ENCODE data around the gene SRSF7.
"Not testable (repeated sequence)": the region's sequence is repeated elsewhere in the genome, so short reads cannot be mapped to it uniquely, and the experiment has no call there.

The SRSF7 gene

DNA sequence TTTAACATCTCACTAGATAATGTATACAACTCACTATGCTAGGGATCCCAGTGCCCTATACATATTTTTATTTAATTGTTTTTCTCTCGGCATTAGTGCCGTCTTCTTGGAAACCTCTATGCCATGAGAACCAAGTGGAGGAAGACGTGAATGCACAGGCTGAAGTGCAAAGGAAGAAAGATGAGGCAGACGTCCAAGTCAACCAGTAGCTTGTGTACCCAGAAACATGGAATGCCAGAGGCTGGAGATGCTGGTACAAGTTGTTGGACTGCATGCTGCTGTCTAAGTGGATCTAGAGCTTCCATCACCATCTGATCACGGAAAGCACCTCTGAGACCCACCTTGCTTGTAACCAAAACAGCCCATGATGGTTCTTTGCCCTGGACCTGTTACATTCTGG lies 14.4 kb upstream of the SRSF7 start:
- TF ChIP-seq, protein P1, sequence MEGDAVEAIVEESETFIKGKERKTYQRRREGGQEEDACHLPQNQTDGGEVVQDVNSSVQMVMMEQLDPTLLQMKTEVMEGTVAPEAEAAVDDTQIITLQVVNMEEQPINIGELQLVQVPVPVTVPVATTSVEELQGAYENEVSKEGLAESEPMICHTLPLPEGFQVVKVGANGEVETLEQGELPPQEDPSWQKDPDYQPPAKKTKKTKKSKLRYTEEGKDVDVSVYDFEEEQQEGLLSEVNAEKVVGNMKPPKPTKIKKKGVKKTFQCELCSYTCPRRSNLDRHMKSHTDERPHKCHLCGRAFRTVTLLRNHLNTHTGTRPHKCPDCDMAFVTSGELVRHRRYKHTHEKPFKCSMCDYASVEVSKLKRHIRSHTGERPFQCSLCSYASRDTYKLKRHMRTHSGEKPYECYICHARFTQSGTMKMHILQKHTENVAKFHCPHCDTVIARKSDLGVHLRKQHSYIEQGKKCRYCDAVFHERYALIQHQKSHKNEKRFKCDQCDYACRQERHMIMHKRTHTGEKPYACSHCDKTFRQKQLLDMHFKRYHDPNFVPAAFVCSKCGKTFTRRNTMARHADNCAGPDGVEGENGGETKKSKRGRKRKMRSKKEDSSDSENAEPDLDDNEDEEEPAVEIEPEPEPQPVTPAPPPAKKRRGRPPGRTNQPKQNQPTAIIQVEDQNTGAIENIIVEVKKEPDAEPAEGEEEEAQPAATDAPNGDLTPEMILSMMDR (IDR thresholded peaks at IDR 0.05; ENCODE audit: unreplicated experiment in 3 of 3): no peak
- no peak overlapping the region for H3K4me3 Mint-ChIP-seq
- no peaks in the 10 kb centered on the region for H3K4me1 Mint-ChIP-seq
- H3K27ac Mint-ChIP-seq: no peak overlapping the region
- H3K27me3 Mint-ChIP-seq (ENCODE audit: low read depth): no peaks in the 10 kb centered on the region
- no peaks in the 10 kb centered on the region for H3K9me3 Mint-ChIP-seq
- no peaks in the 10 kb centered on the region for H3K36me3 Mint-ChIP-seq (ENCODE audit: low read depth)

DNA sequence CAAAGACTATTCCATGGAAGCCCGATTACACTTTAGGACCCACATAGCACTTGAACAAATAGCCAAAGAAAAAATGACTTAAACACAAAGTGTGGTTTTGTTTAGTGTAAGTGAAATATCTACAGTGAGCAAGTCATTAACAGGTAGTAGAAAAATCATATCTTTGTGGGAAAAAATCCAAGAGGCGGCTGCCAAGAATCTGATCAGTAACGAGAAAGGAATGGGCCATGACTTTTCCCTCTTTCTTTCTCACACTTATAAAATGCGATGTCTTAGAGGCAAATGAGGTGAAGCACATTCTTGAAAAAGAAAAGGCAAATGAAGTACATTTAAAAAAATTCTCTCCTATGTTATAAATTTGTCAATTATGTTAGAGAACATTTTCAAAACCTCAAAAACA lies 14.0 kb upstream of the SRSF7 start:
- Mint-ChIP-seq H3K4me3 (no peak overlapping the region), H3K27ac (no peak overlapping the region), H3K27me3 (ENCODE audit: low read depth) (no peaks in the 10 kb centered on the region), H3K4me1 (no peaks in the 10 kb centered on the region), H3K36me3 (ENCODE audit: low read depth) (no peaks in the 10 kb centered on the region), H3K9me3 (no peaks in the 10 kb centered on the region)
- TF ChIP-seq, protein P1 (IDR thresholded peaks at IDR 0.05; ENCODE audit: unreplicated experiment in 3 of 3): no peak

DNA sequence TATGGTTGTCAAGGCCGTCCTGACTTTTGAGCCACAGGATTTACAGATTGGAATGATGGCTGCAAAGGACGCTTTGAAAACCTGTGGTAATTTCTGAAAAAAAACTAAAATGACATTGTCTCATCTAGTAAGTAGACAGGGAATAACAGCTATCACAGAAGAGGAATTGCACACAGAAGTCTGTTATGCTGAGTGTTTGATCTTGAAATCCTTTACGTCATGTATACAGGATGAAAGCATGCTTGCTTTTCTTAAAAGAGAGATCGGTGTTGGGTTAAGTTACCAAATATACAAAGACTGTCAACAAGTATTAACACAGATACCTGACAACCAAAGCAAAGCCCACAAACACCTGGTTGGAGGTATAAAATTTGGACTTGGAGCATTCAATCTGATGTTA lies 12.6 kb upstream of the SRSF7 start:
- H3K9me3 Mint-ChIP-seq: no peaks in the 10 kb centered on the region
- H3K27me3 Mint-ChIP-seq (ENCODE audit: low read depth): no peaks in the 10 kb centered on the region
- H3K4me3 Mint-ChIP-seq: no peak overlapping the region
- TF ChIP-seq, protein P1 (IDR thresholded peaks at IDR 0.05; ENCODE audit: unreplicated experiment in 3 of 3): no peak
- H3K27ac Mint-ChIP-seq: no peak overlapping the region
- H3K4me1 Mint-ChIP-seq: no peaks in the 10 kb centered on the region
- no peaks in the 10 kb centered on the region for H3K36me3 Mint-ChIP-seq (ENCODE audit: low read depth)

DNA sequence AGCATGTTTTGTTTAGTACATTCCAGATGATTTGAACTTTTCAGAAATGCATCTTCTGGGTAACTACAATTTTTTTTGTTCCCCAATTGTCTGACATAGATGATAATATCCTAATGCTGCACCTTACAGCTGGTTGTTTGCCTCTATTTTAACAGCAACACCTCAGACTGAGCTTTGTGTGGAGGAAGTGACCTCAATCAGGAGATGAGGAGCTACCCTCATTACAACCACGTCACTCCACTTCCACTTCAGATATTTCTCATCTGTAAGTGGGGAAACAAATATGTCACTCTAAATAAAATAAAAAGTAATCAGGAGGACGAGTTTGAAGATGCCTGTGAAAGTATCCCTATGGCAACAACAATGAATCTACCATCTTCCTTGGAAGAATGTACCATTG lies 12.1 kb upstream of the SRSF7 start:
- Mint-ChIP-seq H3K4me3 (no peak overlapping the region), H3K9me3 (no peaks in the 10 kb centered on the region)
- TF ChIP-seq, protein P1 (IDR thresholded peaks at IDR 0.05; ENCODE audit: unreplicated experiment in 3 of 3): no peak

DNA sequence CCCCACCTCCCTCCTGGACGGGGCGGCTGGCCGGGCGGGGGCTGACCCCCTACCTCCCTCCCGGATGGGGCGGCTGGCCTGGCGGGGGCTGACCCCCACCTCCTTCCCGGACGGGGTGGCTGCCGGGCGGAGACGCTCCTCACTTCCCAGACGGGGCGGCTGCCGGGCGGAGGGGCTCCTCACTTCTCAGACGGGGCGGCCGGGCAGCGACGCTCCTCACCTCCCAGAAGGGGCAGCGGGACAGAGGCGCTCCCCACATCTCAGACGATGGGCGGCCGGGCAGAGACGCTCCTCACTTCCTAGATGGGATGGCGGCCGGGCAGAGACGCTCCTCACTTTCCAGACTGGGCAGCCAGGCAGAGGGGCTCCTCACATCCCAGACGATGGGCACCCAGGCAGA lies 4.7 kb upstream of the SRSF7 start:
- not testable (repeated sequence) for H3K27ac Mint-ChIP-seq; H3K9me3 Mint-ChIP-seq; H3K4me3 Mint-ChIP-seq; H3K4me1 Mint-ChIP-seq; H3K36me3 Mint-ChIP-seq (ENCODE audit: low read depth); H3K27me3 Mint-ChIP-seq (ENCODE audit: low read depth)

More for the DNA sequence above, 12.1 kb upstream of the SRSF7 start:
- H3K4me1 Mint-ChIP-seq: no peaks in the 10 kb centered on the region
- H3K27me3 Mint-ChIP-seq (ENCODE audit: low read depth): no peaks in the 10 kb centered on the region
- H3K27ac Mint-ChIP-seq: no peak overlapping the region
- no peaks in the 10 kb centered on the region for H3K36me3 Mint-ChIP-seq (ENCODE audit: low read depth)

DNA sequence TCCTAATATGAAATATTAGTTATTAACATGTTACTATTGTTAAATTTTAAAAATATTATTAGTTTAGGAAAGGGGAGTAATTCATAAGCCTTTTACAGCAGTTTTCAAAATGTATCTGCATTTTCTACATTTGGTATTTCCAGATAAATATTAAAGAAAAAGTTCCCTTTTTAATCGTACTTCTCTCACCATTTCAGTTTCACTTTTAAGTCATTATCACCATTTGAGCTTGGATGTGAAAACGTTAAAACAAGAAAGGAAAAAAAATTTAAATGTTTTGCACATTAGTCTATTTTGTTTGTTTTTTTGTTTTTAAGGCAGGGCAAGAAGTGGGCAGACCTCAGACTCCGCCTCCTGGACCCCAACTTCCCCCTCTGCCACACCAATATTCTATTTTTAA lies 3.3 kb upstream of the SRSF7 start:
- H3K4me3 Mint-ChIP-seq: no peak overlapping the region
- H3K4me1 Mint-ChIP-seq: peaks cover 13% of the 10 kb centered on the region
- TF ChIP-seq, protein P1 (IDR thresholded peaks at IDR 0.05; ENCODE audit: unreplicated experiment in 3 of 3): no peak
- H3K9me3 Mint-ChIP-seq: no peaks in the 10 kb centered on the region
- no peaks in the 10 kb centered on the region for H3K27me3 Mint-ChIP-seq (ENCODE audit: low read depth)
- H3K27ac Mint-ChIP-seq: no peak overlapping the region
- H3K36me3 Mint-ChIP-seq (ENCODE audit: low read depth): peaks cover 13% of the 10 kb centered on the region

Measured in nephron (organoid).